Measurements from ENCODE around the gene DHX8.

GRCh38 chr17:43442711-43443110, 41.1 kb upstream of the DHX8 start:
- TF ChIP-seq, protein P1, sequence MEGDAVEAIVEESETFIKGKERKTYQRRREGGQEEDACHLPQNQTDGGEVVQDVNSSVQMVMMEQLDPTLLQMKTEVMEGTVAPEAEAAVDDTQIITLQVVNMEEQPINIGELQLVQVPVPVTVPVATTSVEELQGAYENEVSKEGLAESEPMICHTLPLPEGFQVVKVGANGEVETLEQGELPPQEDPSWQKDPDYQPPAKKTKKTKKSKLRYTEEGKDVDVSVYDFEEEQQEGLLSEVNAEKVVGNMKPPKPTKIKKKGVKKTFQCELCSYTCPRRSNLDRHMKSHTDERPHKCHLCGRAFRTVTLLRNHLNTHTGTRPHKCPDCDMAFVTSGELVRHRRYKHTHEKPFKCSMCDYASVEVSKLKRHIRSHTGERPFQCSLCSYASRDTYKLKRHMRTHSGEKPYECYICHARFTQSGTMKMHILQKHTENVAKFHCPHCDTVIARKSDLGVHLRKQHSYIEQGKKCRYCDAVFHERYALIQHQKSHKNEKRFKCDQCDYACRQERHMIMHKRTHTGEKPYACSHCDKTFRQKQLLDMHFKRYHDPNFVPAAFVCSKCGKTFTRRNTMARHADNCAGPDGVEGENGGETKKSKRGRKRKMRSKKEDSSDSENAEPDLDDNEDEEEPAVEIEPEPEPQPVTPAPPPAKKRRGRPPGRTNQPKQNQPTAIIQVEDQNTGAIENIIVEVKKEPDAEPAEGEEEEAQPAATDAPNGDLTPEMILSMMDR (IDR thresholded peaks at IDR 0.05; ENCODE audit: low read depth, low read length, poor library complexity, severe bottlenecking) = no peak
- TF ChIP-seq EZH2phosphoT487 (IDR thresholded peaks at IDR 0.05; ENCODE audit: borderline replicate concordance, low read length) = no peak
